GM10266 (cell line): Measurements from ENCODE around the gene ADARB2.

Experiments used
- DNase-seq: peaks from one replicate; pipeline ENCODE4 v3.0.0; 2012; ENCODE audit errors: extremely low spot score
- CTCF ChIP-seq: IDR thresholded peaks from 2 replicates; pipeline ENCODE4 v1.5.1; 2012; ENCODE audit warnings: mild to moderate bottlenecking, low read depth; ENCODE audit not compliant: control insufficient read depth, insufficient read depth; ENCODE audit errors: missing control alignments

ADARB2 gene

DNA sequence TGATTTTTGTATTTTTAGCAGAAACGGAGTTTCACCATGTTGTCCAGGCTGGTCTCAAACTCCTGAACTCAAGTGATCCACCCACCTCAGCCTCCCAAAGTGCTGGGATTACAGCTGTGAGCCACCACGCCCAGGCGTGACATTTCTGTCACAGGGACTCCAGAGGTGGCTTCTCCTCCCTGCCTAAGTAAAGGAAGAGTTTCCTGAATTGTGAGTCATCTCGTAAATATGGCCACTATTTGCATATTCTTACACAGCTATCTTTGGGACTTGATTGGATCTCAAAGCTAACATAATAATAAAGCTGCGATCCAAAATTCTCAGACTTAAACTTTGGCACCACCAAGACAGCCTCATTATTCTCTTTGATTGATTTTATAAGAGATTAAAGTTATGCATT, 50.1 kb downstream of the ADARB2 start:
- TF ChIP-seq CTCF, result no peak
- no peak for DNase-seq

DNA sequence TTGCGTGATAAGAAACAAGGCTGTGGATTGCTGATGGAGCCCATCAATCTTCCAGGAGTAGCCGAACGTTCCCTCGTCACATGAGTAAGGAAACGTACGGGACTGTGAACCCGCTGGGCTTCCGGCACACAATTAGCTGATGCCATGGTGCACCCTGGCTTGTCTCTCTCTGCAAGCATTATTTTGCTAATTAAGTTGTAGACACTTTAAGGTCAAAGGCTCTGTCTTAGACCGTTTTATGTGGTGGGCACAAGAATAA, 50.9 kb downstream of the ADARB2 start:
- no peak for TF ChIP-seq CTCF
- no peak for DNase-seq

GRCh38 chr10:1685699-1686490, 51.4 kb downstream of the ADARB2 start:
- no peak for TF ChIP-seq CTCF
- DNase-seq, result no peak

DNA sequence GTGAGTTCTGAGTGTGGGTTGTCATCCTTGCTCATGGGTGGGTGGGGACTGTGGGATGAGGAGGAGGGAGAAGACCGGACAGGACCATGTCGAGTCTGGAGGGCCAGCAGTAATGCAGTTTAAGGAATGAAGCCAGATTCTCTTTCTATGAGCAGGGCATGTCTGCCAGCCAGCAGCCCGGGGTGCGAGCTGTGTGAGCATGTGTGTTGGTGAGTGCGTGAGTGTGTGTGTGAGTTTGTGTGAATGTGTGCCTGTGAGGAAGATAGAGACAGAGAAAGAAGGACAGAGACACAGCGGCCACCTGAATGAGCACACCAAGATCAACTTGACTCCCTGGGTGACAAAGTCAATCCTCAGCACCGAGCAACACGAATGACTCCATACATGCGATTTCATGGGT, 52.3 kb downstream of the ADARB2 start:
- DNase-seq, result no peak
- TF ChIP-seq CTCF, result no peak

DNA sequence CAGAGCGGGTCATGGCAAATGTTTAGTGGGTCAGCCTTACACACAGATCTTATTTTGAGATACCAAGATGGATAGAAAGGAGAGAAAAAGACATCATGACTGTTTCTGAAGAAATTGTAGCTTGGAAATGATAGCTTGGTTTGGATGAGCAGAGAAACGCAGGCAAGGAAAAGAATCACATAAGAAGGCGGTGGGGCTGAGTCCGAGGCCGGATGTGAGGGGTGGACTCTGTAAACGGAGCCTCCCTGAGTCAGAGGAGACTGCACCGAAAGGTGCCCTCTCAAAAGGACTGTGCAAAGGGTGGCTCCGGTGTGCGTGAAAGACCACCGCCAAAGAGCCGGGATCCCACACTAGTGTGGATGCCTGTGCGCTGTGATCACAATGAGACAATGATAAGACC, 53.7 kb downstream of the ADARB2 start:
- no peak for TF ChIP-seq CTCF
- no peak for DNase-seq

GRCh38 chr10:1679821-1680650, 57.3 kb downstream of the ADARB2 start:
- no peak for TF ChIP-seq CTCF
- DNase-seq, result no peak

DNA sequence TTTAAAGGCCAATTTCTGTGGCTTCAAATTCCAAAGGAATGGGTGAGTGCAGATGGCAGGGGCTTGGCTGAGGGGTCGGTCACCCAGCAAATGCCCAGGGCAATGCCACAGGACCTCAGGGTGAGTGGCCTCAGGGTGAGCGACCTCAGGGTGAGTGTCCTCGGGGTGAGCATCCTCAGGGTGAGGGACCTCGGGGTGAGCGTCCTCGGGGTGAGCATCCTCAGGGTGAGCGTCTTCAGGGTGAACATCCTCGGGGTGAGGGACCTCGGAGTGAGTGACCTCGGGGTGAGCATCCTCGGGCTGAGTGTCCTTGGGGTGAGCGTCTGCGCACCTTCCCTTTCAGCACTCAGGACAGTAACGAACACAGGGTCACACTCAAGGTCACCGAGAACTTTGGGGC, 59.2 kb downstream of the ADARB2 start:
- TF ChIP-seq CTCF, result no peak
- no peak for DNase-seq
